Measurements from ENCODE around the gene LPCAT1.

LPCAT1 gene

DNA sequence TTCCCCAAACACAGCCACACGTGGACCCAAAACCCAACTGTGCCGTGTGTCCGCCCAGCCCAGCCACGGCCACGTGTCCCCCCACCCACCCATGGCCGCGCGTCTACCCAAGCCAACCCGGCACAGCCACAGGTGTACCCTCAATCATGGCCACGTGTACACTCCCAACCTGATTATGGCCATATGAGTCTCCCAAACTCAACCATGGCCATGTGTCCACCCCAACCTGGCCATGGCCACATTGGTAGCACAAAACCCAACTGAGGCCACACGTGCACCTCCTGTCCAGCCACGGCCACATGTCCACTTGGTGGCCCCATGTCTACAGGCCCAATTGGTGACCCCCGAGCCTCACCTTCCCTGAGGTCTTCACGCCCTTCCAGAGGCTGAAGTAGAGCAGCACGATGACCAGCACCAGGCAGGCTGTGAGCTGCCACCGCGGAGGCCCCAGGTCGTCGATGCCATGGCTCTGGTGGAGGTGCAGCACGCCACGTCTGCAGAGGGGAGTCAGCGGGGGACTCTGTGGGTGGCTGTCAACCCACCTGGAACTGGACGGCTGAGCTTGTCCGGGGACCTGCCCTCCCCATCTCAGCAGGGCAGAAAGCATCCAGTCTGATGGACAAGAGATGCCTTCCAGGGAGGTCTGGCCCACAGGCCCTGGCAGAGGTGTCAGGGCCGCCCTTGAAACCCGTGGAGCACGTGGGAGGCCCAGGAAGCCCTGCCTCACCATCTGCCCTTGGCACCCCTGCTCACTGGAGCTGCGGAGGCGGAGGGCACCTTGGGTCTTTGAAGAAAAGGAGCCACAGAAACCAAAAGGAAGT, 102.0 kb downstream of the LPCAT1 start:
- no peak for DNase-seq (ENCODE audit: low read depth)

GRCh38 chr5:1420211-1421195, 103.3 kb downstream of the LPCAT1 start:
- no peak for DNase-seq (ENCODE audit: low read depth)

DNA sequence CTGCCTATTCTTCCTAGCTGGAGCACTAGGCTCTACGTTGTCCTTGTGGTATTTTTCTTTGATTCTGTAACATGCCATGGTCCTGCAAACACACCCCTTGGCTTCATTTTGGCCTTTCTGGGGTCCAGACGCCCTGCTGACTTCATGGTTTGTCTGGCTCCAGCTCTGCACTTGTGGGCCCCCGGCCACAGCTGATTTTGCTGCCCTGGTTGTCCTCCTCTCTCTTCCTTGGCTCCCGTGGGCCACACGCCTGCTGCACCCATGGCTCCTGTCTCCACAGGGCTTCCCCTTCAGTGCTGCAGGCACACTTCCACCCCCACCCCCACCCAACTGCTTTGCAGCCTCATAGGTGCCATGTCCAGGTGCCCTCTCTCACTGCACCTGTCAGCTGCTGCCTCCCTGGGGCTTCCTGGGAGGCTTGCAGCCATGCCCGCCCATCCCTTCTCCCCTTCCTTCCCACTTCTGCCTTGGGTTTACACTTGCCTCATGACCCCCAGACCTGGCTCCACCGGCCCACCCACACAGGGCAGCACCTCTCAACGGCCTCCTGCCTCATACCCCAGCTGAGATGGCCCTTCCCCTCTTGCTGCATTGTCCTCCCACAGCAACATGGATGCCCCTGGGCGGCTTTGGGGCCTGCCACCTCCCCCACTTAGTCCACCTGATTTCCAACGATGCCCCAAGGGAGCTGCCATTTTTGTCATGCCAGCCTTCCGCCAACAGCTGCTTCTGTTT, 104.1 kb downstream of the LPCAT1 start:
- DNase-seq (ENCODE audit: low read depth): no peak

GRCh38 chr5:1418921-1419280, 104.9 kb downstream of the LPCAT1 start:
- no peak for DNase-seq (ENCODE audit: low read depth)

GRCh38 chr5:1418238-1418920, 105.4 kb downstream of the LPCAT1 start:
- DNase-seq (ENCODE audit: low read depth): no peak

GRCh38 chr5:1417586-1418225, 106.1 kb downstream of the LPCAT1 start:
- DNase-seq (ENCODE audit: low read depth): no peak

DNA sequence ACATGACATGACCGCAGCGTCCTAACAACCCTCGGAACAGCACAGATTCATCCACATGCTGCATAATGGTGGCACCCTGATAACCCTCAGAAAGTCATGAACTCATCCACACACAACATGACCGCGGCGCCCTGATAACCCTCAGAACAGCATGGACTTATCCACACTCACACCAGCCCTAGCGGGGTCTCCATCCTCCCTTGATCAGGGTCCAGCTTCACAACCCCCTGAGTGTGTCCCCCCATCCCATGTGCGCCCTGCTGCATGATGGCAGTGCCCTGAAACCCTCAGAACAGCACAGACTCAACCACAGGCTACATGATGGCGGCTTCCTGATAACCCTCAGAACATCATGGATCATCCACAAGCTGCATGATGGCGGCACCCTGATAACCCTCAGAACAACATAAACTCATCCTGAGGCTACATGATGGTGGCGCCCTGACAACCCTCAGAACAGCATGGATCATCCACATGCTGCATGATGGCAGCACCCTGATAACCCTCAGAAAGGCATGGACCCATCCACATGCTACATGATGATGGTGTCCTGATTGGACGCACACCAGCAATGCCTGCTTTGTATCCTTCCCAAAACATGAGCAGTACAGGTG, 106.8 kb downstream of the LPCAT1 start:
- no peak for DNase-seq (ENCODE audit: low read depth)

GRCh38 chr5:1415626-1416360, 108.0 kb downstream of the LPCAT1 start:
- DNase-seq (ENCODE audit: low read depth): no peak

DNA sequence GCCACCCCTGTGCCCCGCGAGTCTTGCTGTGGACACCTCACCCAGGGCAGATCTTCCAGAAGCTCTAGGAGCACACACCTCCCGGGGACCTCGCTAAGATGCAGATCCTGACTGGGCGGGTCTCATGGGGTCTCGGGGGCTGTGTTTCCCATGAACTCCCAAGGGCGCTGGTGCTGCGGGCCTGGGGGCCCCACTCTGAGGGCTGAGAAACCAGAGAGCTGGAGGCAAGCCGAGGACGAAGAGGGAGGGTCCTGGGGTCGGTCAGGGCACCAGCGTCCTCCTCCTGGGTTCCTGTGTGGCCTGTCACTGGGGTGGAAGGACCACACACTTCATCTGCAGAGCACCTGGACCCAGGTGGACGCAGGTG, 108.7 kb downstream of the LPCAT1 start:
- no peak for DNase-seq (ENCODE audit: low read depth)

GRCh38 chr5:1414311-1415058, 109.3 kb downstream of the LPCAT1 start:
- no peak for DNase-seq (ENCODE audit: low read depth)

- DNase-seq (ENCODE audit: low read depth): no peak
Measured at GRCh38 chr5:1413611-1414241, 110.0 kb downstream of the LPCAT1 start.

- no peak for DNase-seq (ENCODE audit: low read depth)
Measured at GRCh38 chr5:1413211-1413610, 110.5 kb downstream of the LPCAT1 start.

DNA sequence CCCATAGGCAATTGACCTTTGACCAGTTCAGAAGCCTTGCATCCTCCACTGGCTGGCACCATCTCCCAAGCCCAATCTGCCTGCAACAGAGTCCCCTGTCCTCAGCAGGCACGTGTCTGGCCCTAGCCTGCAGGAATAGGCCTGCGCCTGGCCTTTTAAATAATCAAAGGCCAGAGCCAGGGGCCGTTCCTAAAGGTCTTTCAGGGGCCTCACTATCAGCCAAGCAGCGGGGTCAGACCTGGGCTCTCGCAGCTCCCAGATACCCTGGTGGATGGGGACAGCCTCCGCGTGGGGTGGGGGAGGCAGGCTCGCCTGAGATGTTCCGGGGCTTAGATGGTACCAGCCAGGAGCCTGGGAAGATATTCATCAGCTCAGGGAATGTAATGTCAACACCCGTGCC, 111.1 kb downstream of the LPCAT1 start:
- no peak for DNase-seq (ENCODE audit: low read depth)

DNA sequence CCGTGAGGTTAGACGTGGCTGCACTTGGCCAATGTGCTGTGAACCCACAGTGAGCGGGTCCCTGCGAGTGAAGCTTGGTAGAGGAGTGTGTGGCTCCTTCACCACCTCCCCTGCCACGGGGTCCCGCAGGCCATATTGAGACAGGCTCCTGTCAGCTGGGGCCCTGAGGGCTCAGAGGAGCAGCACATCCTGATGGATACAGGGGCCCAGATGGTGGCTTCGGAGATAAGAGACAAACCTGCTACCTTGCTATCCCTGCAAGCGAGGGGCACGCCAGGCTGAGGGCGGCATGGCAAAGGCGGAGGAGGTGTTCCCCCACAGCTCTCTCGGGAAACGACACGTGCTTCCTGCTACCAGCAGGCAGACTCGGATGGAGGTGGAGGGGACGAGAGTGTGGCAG, 111.6 kb downstream of the LPCAT1 start:
- DNase-seq (ENCODE audit: low read depth): no peak

Data from activated T-cell treated with anti-CD3 and anti-CD28 coated beads for 48 hours (primary cell).